Cardiac muscle cell (in vitro differentiated cells and primary cell): ENCODE data around the gene GNLY. TPM values are rescaled to one million over a fixed set of nuclear protein-coding genes. Genes with fewer than 3 reads are reported as not detected.

Experiments
- DNase-seq, 2 donors: peaks; one replicate each; pipeline versions ENCODE4 v3.0.0 to v3.0.0-alpha.2; 2010 to 2017; ENCODE audit warnings: low read depth in 1 of 2, low spot score in 1 of 2
- H3K27ac ChIP-seq: fragments of 200-600 bp; sonication (generic); 2 replicates; pipeline ENCODE4 v1.5.1; 2016
- H3K27me3 ChIP-seq: fragments of 200-600 bp; sonication (generic); 2 replicates; pipeline ENCODE4 v1.6.0; 2016; ENCODE audit warnings: control low read depth
- H3K36me3 ChIP-seq: fragments of 200-600 bp; sonication (generic); 2 replicates; pipeline ENCODE4 v1.5.1; 2016; ENCODE audit warnings: control low read depth
- H3K4me1 ChIP-seq: fragments of 200-600 bp; sonication (generic); 2 replicates; pipeline ENCODE4 v1.8.1; 2017; ENCODE audit warnings: low read depth, mild to moderate bottlenecking, mixed run types
- H3K4me3 ChIP-seq: fragments of 200-600 bp; sonication (generic); 2 replicates; pipeline ENCODE4 v1.5.1; 2016; ENCODE audit warnings: mild to moderate bottlenecking
- H3K9me3 ChIP-seq: fragments of 200-600 bp; sonication (generic); 2 replicates; pipeline ENCODE4 v1.5.1; 2017; ENCODE audit warnings: low read depth, mild to moderate bottlenecking, control low read depth
- CTCF ChIP-seq: IDR thresholded peaks from 2 replicates; pipeline ENCODE4 v1.5.1; 2012; ENCODE audit warnings: low read depth, mild to moderate bottlenecking, low read length
- polyA plus RNA-seq: library from polyadenylated mRNA; unstranded; fragments of >200 nt; fragmentation: Nextera tagmentation; extraction: Ambion mirVana; gene quantifications from 2 replicates; pipeline ENCODE4 v1.2.1, GENCODE V29; 2016
- total RNA-seq: library from RNA; depleted of rRNA; stranded (reverse); fragments of >200 nt; gene quantifications from 2 replicates; pipeline ENCODE4 v1.2.3, GENCODE V29; 2016

Gene GNLY
- total RNA-seq (not detected in 2 replicates), polyA plus RNA-seq (not detected in 2 replicates)

GRCh38 chr2:85694052-85695025 is at the start of gene GNLY:
Gene GNLY, plus strand, starts transcription at chr2:85694358. Its CDS starts 61 bp downstream, at chr2:85694419.
- Histone ChIP-seq H3K4me3 (no peak within 1 kb of the TSS), H3K9me3 (no peaks in the 10 kb centered on the region), H3K27ac (no peak within 1 kb of the TSS), H3K27me3 (no peaks in the 10 kb centered on the region), H3K4me1 (no peaks in the 10 kb centered on the region), H3K36me3 (no peaks in the 10 kb centered on the region)
- no peak for DNase-seq
- no peak for TF ChIP-seq CTCF

DNA sequence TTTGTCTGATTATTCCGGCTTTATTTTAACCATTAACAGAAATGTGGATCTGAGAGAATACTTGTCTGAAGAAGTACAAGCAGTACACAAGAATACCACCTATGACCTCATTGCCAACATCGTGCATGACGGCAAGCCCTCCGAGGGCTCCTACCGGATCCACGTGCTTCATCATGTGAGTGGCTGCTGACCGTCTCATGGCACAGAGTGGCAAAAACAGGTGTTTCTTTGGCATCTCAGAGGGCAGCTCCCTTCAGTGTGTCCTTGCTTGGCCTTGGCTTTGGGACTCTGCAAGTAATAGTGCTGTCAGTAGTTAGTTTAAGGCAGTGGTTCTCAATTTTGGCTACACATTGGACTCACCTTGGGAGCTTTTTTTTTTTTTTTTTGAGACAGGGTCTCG is 49.2 kb upstream of the GNLY start:
- H3K9me3 ChIP-seq, result no peaks in the 10 kb centered on the region
- peaks cover 77% of the 10 kb centered on the region for H3K36me3 ChIP-seq
- H3K4me1 ChIP-seq, result no peaks in the 10 kb centered on the region
- no peaks in the 10 kb centered on the region for H3K27me3 ChIP-seq
- no peak for DNase-seq
- no peak for TF ChIP-seq CTCF
- H3K4me3 ChIP-seq, result no peak overlapping the region
- H3K27ac ChIP-seq, result no peak overlapping the region

DNA sequence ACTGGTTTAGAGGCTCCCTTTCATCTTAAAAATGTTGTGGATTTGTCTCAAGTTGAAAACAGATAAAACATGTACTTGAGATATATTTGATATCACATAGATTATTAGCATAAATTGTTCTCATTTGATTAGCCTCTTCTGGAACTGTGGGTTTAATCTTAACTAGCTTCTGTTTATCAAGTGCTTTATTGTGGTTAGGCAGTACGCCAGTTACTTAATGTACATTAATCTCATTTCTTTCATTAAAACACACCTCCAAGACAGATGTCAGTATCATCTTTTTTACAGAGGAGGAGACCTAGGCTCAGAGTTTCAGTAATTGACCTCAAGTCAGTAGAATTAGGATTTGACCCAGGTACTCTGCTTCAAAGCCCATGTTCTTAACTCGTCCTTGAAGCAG is 48.0 kb upstream of the GNLY start:
- H3K4me3 ChIP-seq, result no peak overlapping the region
- H3K9me3 ChIP-seq, result no peaks in the 10 kb centered on the region
- H3K4me1 ChIP-seq, result no peaks in the 10 kb centered on the region
- no peak for TF ChIP-seq CTCF
- H3K27me3 ChIP-seq, result no peaks in the 10 kb centered on the region
- peaks cover 77% of the 10 kb centered on the region for H3K36me3 ChIP-seq
- DNase-seq, result no peak
- H3K27ac ChIP-seq, result no peak overlapping the region

GRCh38 chr2:85647823-85648526 is 46.2 kb upstream of the GNLY start:
- Histone ChIP-seq H3K9me3 (no peaks in the 10 kb centered on the region), H3K36me3 (peaks cover 65% of the 10 kb centered on the region), H3K4me3 (no peak overlapping the region), H3K4me1 (no peaks in the 10 kb centered on the region), H3K27ac (no peak overlapping the region), H3K27me3 (no peaks in the 10 kb centered on the region)
- no peak for TF ChIP-seq CTCF
- DNase-seq, result no peak

DNA sequence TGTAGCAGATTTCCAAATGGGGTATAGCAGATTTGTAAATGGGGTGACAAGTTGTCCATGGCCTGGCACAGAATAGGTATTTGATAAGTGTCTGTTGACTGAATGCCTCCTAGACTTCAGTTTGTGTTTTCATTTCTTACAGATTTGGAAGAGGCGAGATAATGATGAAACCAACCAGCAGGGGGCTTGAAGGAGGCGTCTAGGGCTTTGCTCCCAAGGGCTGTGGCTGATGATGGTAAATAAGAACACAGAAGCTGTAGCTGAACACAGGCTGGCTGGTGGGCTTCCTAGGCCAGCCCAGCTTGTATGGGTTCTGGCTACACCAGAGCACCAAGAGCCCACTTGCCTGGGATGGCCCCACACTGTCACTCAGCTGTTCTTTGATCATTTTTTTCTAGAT is 45.5 kb upstream of the GNLY start:
- Histone ChIP-seq H3K9me3 (no peaks in the 10 kb centered on the region), H3K27ac (no peak overlapping the region), H3K4me1 (no peaks in the 10 kb centered on the region), H3K4me3 (no peak overlapping the region), H3K36me3 (peaks cover 61% of the 10 kb centered on the region), H3K27me3 (no peaks in the 10 kb centered on the region)
- peak; percentile 65 for TF ChIP-seq CTCF
- DNase-seq, result peak; percentile 19 to 69
